Liver (tissue), 3 donors: ENCODE results near the gene CPSF3.

ENCODE experiments used
- ATF3 ChIP-seq: IDR thresholded peaks from 2 replicates; pipeline ENCODE4 v1.6.1; 2016; ENCODE audit warnings: antibody characterized with exemption
- CTCF ChIP-seq: fragments of 150-350 bp; IDR thresholded peaks from 2 replicates; pipeline ENCODE4 v1.5.1; 2017; ENCODE audit warnings: improper control_type of control experiment, low read depth, low read length; ENCODE audit not compliant: missing input control
- FOXA1 ChIP-seq: IDR thresholded peaks from 2 replicates; pipeline ENCODE4 v1.6.1; 2016; ENCODE audit warnings: antibody characterized with exemption
- GABPA ChIP-seq, 2 donors: IDR thresholded peaks in 1 of 2; conservative IDR thresholded peaks in 1 of 2; 2 replicates each; pipeline ENCODE4 v1.6.1; 2016; ENCODE audit warnings: antibody characterized with exemption in 2 of 2, mild to moderate bottlenecking in 1 of 2, moderate library complexity in 1 of 2
- MAX ChIP-seq: IDR thresholded peaks from 2 replicates; pipeline ENCODE4 v1.6.1; 2016; ENCODE audit warnings: antibody characterized with exemption
- RAD21 ChIP-seq, 2 donors: IDR thresholded peaks; 2 replicates each; pipeline ENCODE4 v1.6.1; 2016; ENCODE audit warnings: antibody characterized with exemption in 2 of 2, mild to moderate bottlenecking in 2 of 2
- REST ChIP-seq: IDR thresholded peaks from 2 replicates; pipeline ENCODE4 v1.6.1; 2016; ENCODE audit warnings: antibody characterized with exemption, mild to moderate bottlenecking
- RXRA ChIP-seq, 2 donors: IDR thresholded peaks; 2 replicates each; pipeline ENCODE4 v1.6.1; 2017 to 2018; ENCODE audit warnings: antibody characterized with exemption in 2 of 2, mild to moderate bottlenecking in 1 of 2
- SP1 ChIP-seq: IDR thresholded peaks from 2 replicates; pipeline ENCODE4 v1.6.1; 2018; ENCODE audit warnings: antibody characterized with exemption, mild to moderate bottlenecking
- TAF1 ChIP-seq: conservative IDR thresholded peaks from 2 replicates; pipeline ENCODE4 v1.6.1; 2016; ENCODE audit warnings: antibody characterized with exemption, mild to moderate bottlenecking
- YY1 ChIP-seq: IDR thresholded peaks from 2 replicates; pipeline ENCODE4 v1.6.1; 2016; ENCODE audit warnings: antibody characterized with exemption, mild to moderate bottlenecking
- donor health status: healthy.
- donor health status: healthy.

GRCh38 chr2:9374071-9374730, 49.3 kb upstream of the CPSF3 start:
- TF ChIP-seq FOXA1: no peak
- TF ChIP-seq CTCF: no peak
- no peak for TF ChIP-seq YY1
- no peak for TF ChIP-seq ATF3
- no peak for TF ChIP-seq GABPA (IDR thresholded peaks at IDR 0.05 in 1 of 2, conservative IDR thresholded peaks at IDR 0.05 in 1 of 2)
- TF ChIP-seq RXRA (IDR thresholded peaks at IDR 0.05): peak in 1 of 2 donors; percentile 16
- TF ChIP-seq MAX: no peak
- no peak for TF ChIP-seq REST
- TF ChIP-seq RAD21 (IDR thresholded peaks at IDR 0.05): no peak
- no peak for TF ChIP-seq TAF1
- TF ChIP-seq SP1: peak; percentile 21
